OCI-LY1 (cell line): ENCODE results near the gene MTOR.
"Not testable (repeated sequence)": the region's sequence is repeated elsewhere in the genome, so short reads cannot be mapped to it uniquely, and the experiment has no call there.

Experiments used
- H2AFZ ChIP-seq: fragments of 200-600 bp; sonication (generic), shearing (Covaris generic); 2 replicates; pipeline ENCODE4 v1.6.0; 2014; ENCODE audit warnings: antibody characterized with exemption, mild to moderate bottlenecking, low read length
- H3F3A ChIP-seq: fragments of 200-600 bp; sonication (generic), shearing (Covaris generic); 2 replicates; pipeline ENCODE4 v1.6.0; 2014; ENCODE audit warnings: mild to moderate bottlenecking, antibody characterized with exemption, low read length, moderate library complexity; ENCODE audit not compliant: insufficient read depth
- H3K27ac ChIP-seq: fragments of 200-600 bp; sonication (generic); 2 replicates; pipeline ENCODE4 v1.5.1; 2014; ENCODE audit warnings: low read length, mixed run types, mild to moderate bottlenecking, low read depth; ENCODE audit not compliant: poor library complexity, severe bottlenecking
- H3K27me3 ChIP-seq: fragments of 200-600 bp; sonication (generic); 2 replicates; pipeline ENCODE4 v1.6.0; 2014; ENCODE audit warnings: antibody characterized with exemption, mild to moderate bottlenecking, low read length, moderate library complexity; ENCODE audit not compliant: insufficient read depth
- H3K36me3 ChIP-seq: fragments of 200-600 bp; sonication (generic); 2 replicates; pipeline ENCODE4 v1.6.1; 2014; ENCODE audit warnings: mild to moderate bottlenecking, antibody characterized with exemption, low read length, moderate library complexity, mixed read lengths; ENCODE audit not compliant: insufficient read depth
- H3K4me1 ChIP-seq: fragments of 200-600 bp; sonication (generic); 2 replicates; pipeline ENCODE4 v1.5.1; 2014; ENCODE audit warnings: mild to moderate bottlenecking, low read length, moderate library complexity; ENCODE audit not compliant: insufficient read depth, severe bottlenecking
- H3K4me2 ChIP-seq: fragments of 200-600 bp; sonication (generic), shearing (Covaris generic); 2 replicates; pipeline ENCODE4 v1.6.1; 2014; ENCODE audit warnings: low read length
- H3K4me3 ChIP-seq: fragments of 200-600 bp; sonication (generic); 2 replicates; pipeline ENCODE4 v1.5.1; 2014; ENCODE audit warnings: low read length, low read depth, mild to moderate bottlenecking, mixed read lengths; ENCODE audit not compliant: poor library complexity, severe bottlenecking
- H3K79me2 ChIP-seq: fragments of 200-600 bp; shearing (Covaris generic); 2 replicates; pipeline ENCODE4 v1.6.1; 2016; ENCODE audit warnings: mixed run types, low read length, mixed read lengths; ENCODE audit not compliant: insufficient read depth
- H3K9ac ChIP-seq: fragments of 200-600 bp; sonication (generic), shearing (Covaris generic); 2 replicates; pipeline ENCODE4 v1.6.1; 2014; ENCODE audit warnings: mild to moderate bottlenecking, low read length, mixed read lengths
- H3K9me2 ChIP-seq: fragments of 200-600 bp; sonication (generic), shearing (Covaris generic); 2 replicates; pipeline ENCODE4 v1.6.1; 2014; ENCODE audit warnings: low read depth, mild to moderate bottlenecking, low read length, mixed read lengths
- H3K9me3 ChIP-seq: fragments of 200-600 bp; shearing (Covaris generic); 2 replicates; pipeline ENCODE4 v1.6.1; 2014; ENCODE audit warnings: low read length, mixed read lengths
- H4K20me1 ChIP-seq: fragments of 200-600 bp; sonication (generic), shearing (Covaris generic); 2 replicates; pipeline ENCODE4 v1.6.0; 2016; ENCODE audit warnings: mild to moderate bottlenecking, low read length; ENCODE audit not compliant: insufficient read depth
- CTCF ChIP-seq: fragments of 200-600 bp; sonication (generic), shearing (Covaris generic); IDR thresholded peaks from 2 replicates; pipeline ENCODE4 v1.5.1; 2017; ENCODE audit warnings: mild to moderate bottlenecking, antibody characterized with exemption, low read length, moderate library complexity, mixed read lengths
- EZH2 ChIP-seq: fragments of 200-600 bp; sonication (generic), shearing (Covaris generic); IDR thresholded peaks from 2 replicates; pipeline ENCODE4 v1.8.0; 2017; ENCODE audit warnings: borderline replicate concordance, mixed run types, mild to moderate bottlenecking, antibody characterized with exemption, low read length, moderate library complexity, mixed read lengths

The MTOR gene

GRCh38 chr1:11098931-11099309 lies 163.4 kb downstream of the MTOR start:
- no peak overlapping the region for H3K27ac ChIP-seq
- TF ChIP-seq EZH2 (no peak), CTCF (no peak)
- H3K27me3 ChIP-seq = no peaks in the 10 kb centered on the region
- H2AFZ ChIP-seq = no peak overlapping the region
- H3F3A ChIP-seq = 0 out of 2 replicates have a peak, but pooled peaks cover 5% of the 10 kb centered on the region
- peaks cover 17% of the 10 kb centered on the region for H3K4me1 ChIP-seq
- H3K9ac ChIP-seq = peak overlapping the region; percentile 92
- H3K4me3 ChIP-seq = peak overlapping the region; percentile 94
- no peaks in the 10 kb centered on the region for H3K9me3 ChIP-seq
- H3K36me3 ChIP-seq = peaks cover 38% of the 10 kb centered on the region
- H3K79me2 ChIP-seq = peaks cover 14% of the 10 kb centered on the region
- H4K20me1 ChIP-seq = no peaks in the 10 kb centered on the region
- peak overlapping the region; percentile 94 for H3K4me2 ChIP-seq
- no peaks in the 10 kb centered on the region for H3K9me2 ChIP-seq

GRCh38 chr1:11083784-11084183 lies 178.6 kb downstream of the MTOR start:
- peaks cover 60% of the 10 kb centered on the region for H3K36me3 ChIP-seq
- H3F3A ChIP-seq, H3K4me2 ChIP-seq, H3K9me3 ChIP-seq, H3K9ac ChIP-seq, H3K4me1 ChIP-seq, H3K4me3 ChIP-seq, H3K27ac ChIP-seq, H3K27me3 ChIP-seq, H4K20me1 ChIP-seq, H3K79me2 ChIP-seq, H3K9me2 ChIP-seq, H2AFZ ChIP-seq: not testable (repeated sequence)

- H3K9me2 ChIP-seq = no peaks in the 10 kb centered on the region
- no peaks in the 10 kb centered on the region for H3F3A ChIP-seq
These were observed 181.4 kb downstream of the MTOR start for GRCh38 chr1:11080931-11081330.

More at GRCh38 chr1:11080931-11081330, 181.4 kb downstream of the MTOR start:
- TF ChIP-seq EZH2 (no peak), CTCF (no peak)
- Histone ChIP-seq H3K4me3 (no peak overlapping the region), H3K36me3 (peaks cover 64% of the 10 kb centered on the region), H3K27me3 (no peaks in the 10 kb centered on the region), H3K79me2 (no peaks in the 10 kb centered on the region), H4K20me1 (no peaks in the 10 kb centered on the region), H3K9ac (no peak overlapping the region), H3K27ac (no peak overlapping the region), H3K4me2 (no peak overlapping the region), H3K9me3 (no peaks in the 10 kb centered on the region), H2AFZ (no peak overlapping the region), H3K4me1 (no peaks in the 10 kb centered on the region)
